ENCODE data around the gene THSD7A. TPM values are rescaled to one million over a fixed set of nuclear protein-coding genes. Genes with fewer than 3 reads are reported as not detected.

THSD7A gene
- total RNA-seq, 2 experiments from 2014 or later: not detected

DNA sequence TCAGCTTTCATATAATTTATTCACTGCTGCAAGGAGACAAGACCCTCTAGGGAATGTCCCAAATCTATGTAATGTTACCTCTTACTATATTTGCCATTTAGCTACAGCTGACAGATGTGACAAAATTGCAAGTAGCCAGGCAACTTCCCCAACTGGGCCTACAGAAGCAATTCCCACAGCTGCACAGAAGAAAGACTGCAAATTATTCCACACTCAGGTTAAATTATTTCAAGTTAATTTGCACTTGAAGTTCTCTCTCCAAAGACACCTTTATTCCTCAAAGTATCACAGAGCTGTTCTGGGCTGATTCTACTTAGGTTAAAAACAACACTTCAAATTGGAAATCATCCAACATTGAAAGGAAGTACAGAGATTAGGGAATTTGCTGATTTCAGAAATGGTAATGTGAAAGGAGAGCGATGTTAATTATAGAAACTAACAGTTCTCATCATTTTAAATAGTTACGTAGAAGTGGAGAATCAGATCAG is 133.6 kb downstream of the THSD7A start:
- Mint-ChIP-seq H3K9me3 (ENCODE audit: low read depth) (no peaks in the 10 kb centered on the region), H3K27me3 (no peaks in the 10 kb centered on the region), H3K4me3 (no peak overlapping the region), H3K27ac (no peak overlapping the region), H3K36me3 (no peaks in the 10 kb centered on the region), H3K4me1 (no peaks in the 10 kb centered on the region)
- no peak for ATAC-seq
- CTCF ChIA-PET: interaction anchor here (1.1 kb wide), 1 partner anchor 11 kb away, joined by 3 read pairs; no protein-coding TSS in a partner anchor
- no peak for DNase-seq

DNA sequence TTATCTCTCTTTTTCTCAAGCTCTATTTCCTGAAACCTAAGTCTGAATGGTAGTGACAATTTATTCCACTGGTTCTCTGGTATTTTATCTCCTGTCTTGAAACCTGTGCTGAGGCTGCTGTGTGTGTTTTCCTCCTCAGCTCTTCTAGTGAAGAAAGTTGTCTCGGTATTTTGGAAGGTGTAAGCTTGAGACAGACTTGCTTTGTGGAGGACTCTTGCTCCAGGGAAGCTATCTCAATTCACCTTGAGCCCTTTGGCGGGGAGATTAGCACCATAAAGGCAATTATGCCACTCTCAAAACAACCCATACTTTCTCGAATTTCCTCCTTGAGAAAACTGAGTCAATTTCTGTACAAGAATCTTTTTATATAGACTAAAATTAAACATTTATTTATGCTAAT is 141.6 kb downstream of the THSD7A start:
- no peak overlapping the region for H3K27ac Mint-ChIP-seq
- H3K36me3 Mint-ChIP-seq: no peaks in the 10 kb centered on the region
- ATAC-seq (no peak), DNase-seq (no peak)
- no peaks in the 10 kb centered on the region for H3K27me3 Mint-ChIP-seq
- H3K9me3 Mint-ChIP-seq (ENCODE audit: low read depth): peaks cover 2% of the 10 kb centered on the region
- H3K4me1 Mint-ChIP-seq: no peaks in the 10 kb centered on the region
- no peak overlapping the region for H3K4me3 Mint-ChIP-seq
- CTCF ChIA-PET: no interaction called here

DNA sequence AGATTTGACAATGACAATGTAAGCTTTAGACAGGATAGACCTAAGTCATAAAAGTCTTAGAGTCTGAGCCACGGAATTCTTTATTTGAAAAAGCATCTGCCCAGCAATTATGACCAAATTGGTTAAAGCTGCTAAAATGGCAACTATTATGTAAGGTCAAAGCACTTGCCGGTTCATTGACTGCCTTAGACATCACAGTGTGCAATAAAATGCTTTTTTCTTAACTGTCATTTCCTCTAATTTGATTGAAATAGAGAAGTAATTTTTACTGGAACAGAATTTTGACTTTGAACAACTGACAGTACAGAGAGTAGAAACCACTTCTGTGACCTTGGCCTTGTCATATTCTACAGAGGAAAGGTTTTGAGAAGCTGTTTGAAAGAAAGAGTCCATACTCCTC is 142.9 kb downstream of the THSD7A start:
- ATAC-seq (no peak), DNase-seq (no peak)
- H3K27me3 Mint-ChIP-seq: no peaks in the 10 kb centered on the region
- CTCF ChIA-PET: no interaction called here
- no peaks in the 10 kb centered on the region for H3K4me1 Mint-ChIP-seq
- no peak overlapping the region for H3K27ac Mint-ChIP-seq
- no peaks in the 10 kb centered on the region for H3K36me3 Mint-ChIP-seq
- H3K9me3 Mint-ChIP-seq (ENCODE audit: low read depth): peaks cover 3% of the 10 kb centered on the region
- H3K4me3 Mint-ChIP-seq: no peak overlapping the region

DNA sequence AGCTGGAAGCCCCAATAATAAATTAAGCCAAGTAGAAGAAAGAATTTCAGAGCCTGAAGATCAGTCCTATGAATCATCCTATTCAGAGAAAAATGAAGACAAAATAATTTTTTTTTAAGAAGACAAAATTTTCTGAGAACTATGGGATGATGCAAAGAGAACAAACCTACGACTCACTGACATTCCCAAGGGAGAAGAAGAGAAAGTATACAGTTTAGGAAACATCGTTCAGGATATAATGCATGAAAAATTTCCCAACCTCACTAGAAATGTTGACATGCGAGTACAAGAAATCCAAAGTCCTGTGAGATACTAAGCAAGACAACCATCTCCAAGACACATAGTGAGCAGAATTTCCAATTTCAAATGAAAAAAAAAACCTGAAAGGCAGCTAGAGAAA is 150.5 kb downstream of the THSD7A start:
- CTCF ChIA-PET: no interaction called here
- Mint-ChIP-seq H3K4me1 (no peaks in the 10 kb centered on the region), H3K36me3 (no peaks in the 10 kb centered on the region), H3K27ac (no peak overlapping the region), H3K9me3 (ENCODE audit: low read depth) (peaks cover 11% of the 10 kb centered on the region), H3K27me3 (no peaks in the 10 kb centered on the region), H3K4me3 (no peak overlapping the region)
- DNase-seq (no peak), ATAC-seq (no peak)

DNA sequence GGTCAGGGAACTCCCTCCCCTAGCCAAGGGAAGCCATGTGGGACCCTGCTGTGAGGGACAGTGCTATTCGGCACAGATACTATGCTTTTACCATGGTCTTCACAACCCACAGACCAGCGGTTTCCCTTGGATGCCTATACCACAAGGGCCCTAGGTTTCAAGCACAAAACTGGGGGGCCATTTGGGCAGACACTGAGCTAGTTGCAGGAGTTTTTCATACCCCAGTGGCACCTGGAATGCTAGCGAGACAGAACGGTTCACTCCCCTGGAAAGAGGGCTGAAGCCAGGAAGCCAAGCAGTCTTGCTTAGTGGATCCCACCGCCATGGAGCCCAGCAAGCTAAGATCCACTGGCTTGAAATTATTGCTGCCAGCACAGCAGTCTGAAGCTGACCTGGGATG is 156.8 kb downstream of the THSD7A start:
- Mint-ChIP-seq H3K9me3 (ENCODE audit: low read depth) (peaks cover 13% of the 10 kb centered on the region), H3K27ac (no peak overlapping the region), H3K4me1 (no peaks in the 10 kb centered on the region), H3K27me3 (no peaks in the 10 kb centered on the region), H3K4me3 (no peak overlapping the region), H3K36me3 (no peaks in the 10 kb centered on the region)
- no peak for DNase-seq
- ATAC-seq: no peak
- CTCF ChIA-PET: no interaction called here

DNA sequence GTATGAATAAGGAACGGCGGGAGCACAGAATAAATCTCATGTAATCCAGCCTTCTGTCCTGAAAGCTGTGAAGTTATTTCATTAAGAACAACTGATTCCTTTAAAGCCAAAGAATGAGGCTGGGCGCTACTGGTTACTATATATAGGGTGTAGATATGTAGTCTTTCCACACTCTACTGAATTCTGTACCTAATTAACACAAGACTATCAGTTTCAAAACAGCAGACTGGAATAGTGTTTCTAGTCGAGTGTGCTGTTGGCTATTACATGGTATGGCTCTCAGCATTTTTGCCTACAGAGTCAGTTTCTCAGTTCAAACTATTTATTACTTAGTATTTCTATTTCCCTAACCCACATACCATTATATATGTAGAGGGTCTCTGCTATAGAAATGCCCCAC is 163.3 kb downstream of the THSD7A start:
- H3K27ac Mint-ChIP-seq: no peak overlapping the region
- CTCF ChIA-PET: no interaction called here
- H3K9me3 Mint-ChIP-seq (ENCODE audit: low read depth): no peaks in the 10 kb centered on the region
- DNase-seq (no peak), ATAC-seq (no peak)
- no peak overlapping the region for H3K4me3 Mint-ChIP-seq
- no peaks in the 10 kb centered on the region for H3K27me3 Mint-ChIP-seq
- H3K36me3 Mint-ChIP-seq: no peaks in the 10 kb centered on the region
- no peaks in the 10 kb centered on the region for H3K4me1 Mint-ChIP-seq

DNA sequence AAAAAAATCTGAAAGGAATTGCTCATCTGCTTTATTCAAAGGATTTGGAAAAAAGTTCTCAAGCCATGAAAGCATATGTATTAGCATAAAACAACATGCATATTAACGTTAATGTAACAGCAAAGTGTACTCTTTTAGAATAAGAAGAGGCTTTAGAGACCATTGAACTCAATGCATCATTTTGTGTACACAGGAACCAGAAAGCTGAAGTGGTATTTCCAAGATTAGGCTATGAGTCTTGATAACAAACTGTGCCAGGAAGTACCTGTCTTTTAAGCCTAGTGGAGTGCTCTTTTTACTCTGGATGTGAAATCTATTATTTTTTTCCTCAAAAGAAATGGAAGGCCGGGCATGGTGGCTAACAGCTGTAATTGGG is 164.2 kb downstream of the THSD7A start:
- Mint-ChIP-seq H3K27ac (no peak overlapping the region), H3K27me3 (no peaks in the 10 kb centered on the region), H3K4me3 (no peak overlapping the region), H3K9me3 (ENCODE audit: low read depth) (no peaks in the 10 kb centered on the region), H3K4me1 (no peaks in the 10 kb centered on the region), H3K36me3 (no peaks in the 10 kb centered on the region)
- ATAC-seq (no peak), DNase-seq (no peak)
- CTCF ChIA-PET: no interaction called here

DNA sequence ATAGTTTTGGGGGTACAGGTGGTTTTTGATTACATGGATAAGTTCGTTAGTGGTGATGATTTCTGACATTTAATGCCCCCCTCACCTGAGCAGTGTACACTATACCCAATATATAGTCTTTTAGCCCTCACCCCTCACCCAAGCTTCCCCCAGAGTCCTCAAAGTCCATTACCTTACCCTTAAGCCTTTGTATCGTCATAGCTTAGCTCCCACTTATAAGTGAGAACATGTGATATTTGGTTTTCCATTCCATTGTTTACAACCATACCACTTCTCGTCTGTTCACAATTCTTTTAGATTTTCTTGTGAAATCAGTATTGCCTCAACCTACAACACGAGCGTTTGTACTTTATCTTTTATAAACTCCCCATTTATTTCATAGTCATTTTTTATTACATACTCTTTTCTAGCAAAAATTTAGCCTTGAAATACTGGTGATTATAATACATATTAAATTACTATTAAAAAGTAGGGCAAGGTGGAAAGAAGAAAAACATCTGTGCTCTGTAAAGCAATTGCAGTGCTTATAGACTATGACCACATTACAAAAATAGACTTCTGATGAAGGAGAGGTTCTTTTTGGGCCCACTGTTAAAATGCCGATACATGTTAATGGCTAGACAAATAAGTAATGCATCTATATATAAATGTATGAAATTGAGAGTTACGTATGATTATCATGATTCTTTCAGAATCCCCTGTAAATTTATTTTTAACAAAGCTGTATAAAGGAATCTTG is 164.8 kb downstream of the THSD7A start:
- CTCF ChIA-PET: no interaction called here
- Mint-ChIP-seq H3K27ac (no peak overlapping the region), H3K36me3 (no peaks in the 10 kb centered on the region), H3K9me3 (ENCODE audit: low read depth) (no peaks in the 10 kb centered on the region), H3K27me3 (no peaks in the 10 kb centered on the region), H3K4me1 (no peaks in the 10 kb centered on the region), H3K4me3 (no peak overlapping the region)
- ATAC-seq (no peak), DNase-seq (no peak)

DNA sequence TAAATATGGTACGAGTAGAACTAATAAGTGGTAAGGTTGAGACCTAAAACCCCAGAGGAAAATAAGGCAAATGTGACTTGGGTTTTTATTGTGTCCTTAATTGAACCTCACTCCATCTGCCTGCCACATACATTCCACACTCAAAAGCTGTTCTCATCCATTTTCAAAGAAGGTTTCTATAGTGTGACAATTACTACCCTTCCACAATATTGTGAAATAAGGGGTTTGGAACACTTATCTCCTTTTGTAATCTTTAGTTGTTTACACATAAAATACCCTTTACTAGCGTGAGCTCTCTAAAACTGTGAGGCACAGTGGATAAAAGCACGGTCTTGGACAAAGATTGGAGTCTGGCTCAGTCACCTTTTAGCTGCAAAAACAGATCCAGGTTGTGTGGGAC is 166.6 kb downstream of the THSD7A start:
- CTCF ChIA-PET: no interaction called here
- Mint-ChIP-seq H3K4me1 (no peaks in the 10 kb centered on the region), H3K27ac (no peak overlapping the region), H3K36me3 (no peaks in the 10 kb centered on the region), H3K27me3 (no peaks in the 10 kb centered on the region), H3K9me3 (ENCODE audit: low read depth) (no peaks in the 10 kb centered on the region), H3K4me3 (no peak overlapping the region)
- DNase-seq (no peak), ATAC-seq (no peak)

DNA sequence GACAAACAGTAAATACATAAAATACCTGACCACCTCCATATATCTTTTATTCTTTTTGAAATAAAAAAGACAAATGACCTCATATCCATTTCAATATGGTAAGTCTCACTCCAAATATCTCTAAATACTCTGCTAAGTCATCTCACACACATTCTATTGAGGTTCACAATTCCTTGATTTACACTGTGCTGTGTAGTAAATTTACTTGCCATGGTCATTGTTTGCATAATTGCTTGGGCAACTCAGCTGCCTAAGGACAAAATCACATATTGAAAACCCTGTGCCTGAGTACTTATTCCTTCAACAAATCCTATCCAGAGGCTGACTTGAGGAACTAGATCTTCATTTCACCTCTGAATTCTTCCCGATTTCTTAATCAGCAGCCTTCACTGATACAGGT is 176.4 kb downstream of the THSD7A start:
- H3K4me1 Mint-ChIP-seq: no peaks in the 10 kb centered on the region

DNA sequence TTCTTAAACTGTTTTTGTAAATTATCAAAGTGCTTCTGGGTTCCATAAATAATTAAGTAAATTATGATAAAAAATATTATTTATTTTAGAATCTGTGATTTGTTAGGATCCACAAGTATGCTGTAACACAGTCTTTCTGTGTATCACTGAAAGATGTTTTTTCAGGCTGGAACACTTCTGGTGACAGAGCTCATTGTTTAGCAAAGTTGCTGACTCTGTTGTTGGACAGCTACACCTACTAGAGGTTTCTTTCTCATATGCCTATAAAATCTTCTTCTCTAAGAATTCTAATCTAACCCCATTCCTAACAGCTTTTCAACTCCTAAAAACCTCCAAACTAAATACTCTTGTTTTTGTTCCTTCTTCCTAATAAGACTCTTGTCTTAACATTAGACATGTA is 176.8 kb downstream of the THSD7A start:
- H3K4me1 Mint-ChIP-seq: no peaks in the 10 kb centered on the region

More for the DNA sequence above, 176.4 kb downstream of the THSD7A start:
- Mint-ChIP-seq H3K27me3 (no peaks in the 10 kb centered on the region), H3K36me3 (no peaks in the 10 kb centered on the region), H3K9me3 (ENCODE audit: low read depth) (no peaks in the 10 kb centered on the region), H3K4me3 (no peak overlapping the region), H3K27ac (no peak overlapping the region)
- CTCF ChIA-PET: no interaction called here
- ATAC-seq (no peak), DNase-seq (no peak)

DNA sequence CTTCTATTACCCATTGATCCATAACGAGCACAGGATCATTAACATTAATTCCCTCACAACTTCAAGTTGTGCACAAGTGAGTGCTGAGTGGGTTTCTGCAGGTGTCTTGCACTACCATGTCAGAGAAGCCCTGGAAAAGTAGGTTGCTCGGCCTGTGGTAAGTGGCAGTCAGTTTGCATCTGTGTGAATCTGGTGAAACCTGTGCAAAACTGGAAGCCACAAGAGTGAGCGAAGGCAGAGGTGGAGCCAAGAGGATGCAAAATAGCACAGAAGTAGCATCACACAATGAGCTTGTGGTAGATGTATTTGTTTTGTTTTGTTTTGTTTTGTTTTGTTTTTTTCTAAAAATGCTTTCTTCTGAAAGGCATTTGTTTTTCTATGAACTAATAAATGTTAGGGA is 181.5 kb downstream of the THSD7A start:
- Mint-ChIP-seq H3K4me1 (no peaks in the 10 kb centered on the region), H3K27ac (no peak overlapping the region), H3K4me3 (no peak overlapping the region), H3K9me3 (ENCODE audit: low read depth) (peaks cover 2% of the 10 kb centered on the region), H3K36me3 (no peaks in the 10 kb centered on the region), H3K27me3 (no peaks in the 10 kb centered on the region)
- no peak for ATAC-seq
- no peak for DNase-seq
- CTCF ChIA-PET: no interaction called here

More for the DNA sequence above, 176.8 kb downstream of the THSD7A start:
- no peak overlapping the region for H3K27ac Mint-ChIP-seq
- H3K4me3 Mint-ChIP-seq: no peak overlapping the region
- H3K36me3 Mint-ChIP-seq: no peaks in the 10 kb centered on the region
- CTCF ChIA-PET: no interaction called here
- no peaks in the 10 kb centered on the region for H3K27me3 Mint-ChIP-seq
- no peak for DNase-seq
- no peak for ATAC-seq
- peaks cover 1% of the 10 kb centered on the region for H3K9me3 Mint-ChIP-seq (ENCODE audit: low read depth)

DNA sequence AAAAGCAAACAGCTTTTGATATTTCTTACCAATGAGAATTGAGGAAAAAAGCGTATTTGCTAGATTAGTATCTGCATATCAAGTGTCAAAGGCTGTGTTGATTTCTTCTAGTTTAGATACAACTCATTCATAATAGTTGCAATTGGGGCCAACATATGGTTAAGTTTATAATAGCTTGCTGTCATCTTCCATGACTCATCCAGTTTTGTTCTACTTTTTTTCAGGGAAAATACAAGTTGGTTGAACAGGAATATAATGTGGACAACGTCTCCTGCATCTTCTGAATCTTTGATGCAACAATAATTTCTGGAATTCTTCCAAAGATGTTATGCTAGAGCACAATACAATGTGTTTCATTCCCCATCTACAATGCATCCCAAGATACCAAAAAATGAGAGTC is 182.0 kb downstream of the THSD7A start:
- DNase-seq (no peak), ATAC-seq (no peak)
- peaks cover 2% of the 10 kb centered on the region for H3K9me3 Mint-ChIP-seq (ENCODE audit: low read depth)
- no peak overlapping the region for H3K27ac Mint-ChIP-seq
- no peaks in the 10 kb centered on the region for H3K36me3 Mint-ChIP-seq
- no peaks in the 10 kb centered on the region for H3K27me3 Mint-ChIP-seq
- H3K4me3 Mint-ChIP-seq: no peak overlapping the region
- no peaks in the 10 kb centered on the region for H3K4me1 Mint-ChIP-seq
- CTCF ChIA-PET: no interaction called here

DNA sequence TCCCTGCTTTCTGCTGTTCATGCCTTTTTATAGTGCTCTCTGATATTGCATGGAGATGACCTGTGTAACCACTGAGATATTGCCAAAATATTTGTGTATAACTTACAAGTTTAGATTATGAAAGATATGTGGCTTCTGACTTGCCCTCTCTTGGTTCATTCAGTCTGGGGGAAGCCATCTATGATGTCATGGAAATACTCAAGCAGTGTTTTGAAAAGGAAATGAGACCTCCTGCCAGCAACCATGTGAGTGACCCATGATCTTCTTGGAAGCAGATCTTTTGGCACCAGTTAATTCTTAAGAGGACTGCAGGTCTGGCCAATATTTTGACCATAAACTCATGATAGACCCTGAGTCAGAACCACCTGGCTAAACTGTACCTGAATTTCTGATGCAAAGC is 183.0 kb downstream of the THSD7A start:
- Mint-ChIP-seq H3K4me3 (no peak overlapping the region), H3K4me1 (no peaks in the 10 kb centered on the region), H3K27ac (no peak overlapping the region), H3K36me3 (no peaks in the 10 kb centered on the region), H3K9me3 (ENCODE audit: low read depth) (peaks cover 2% of the 10 kb centered on the region), H3K27me3 (no peaks in the 10 kb centered on the region)
- CTCF ChIA-PET: no interaction called here
- DNase-seq: no peak
- no peak for ATAC-seq

DNA sequence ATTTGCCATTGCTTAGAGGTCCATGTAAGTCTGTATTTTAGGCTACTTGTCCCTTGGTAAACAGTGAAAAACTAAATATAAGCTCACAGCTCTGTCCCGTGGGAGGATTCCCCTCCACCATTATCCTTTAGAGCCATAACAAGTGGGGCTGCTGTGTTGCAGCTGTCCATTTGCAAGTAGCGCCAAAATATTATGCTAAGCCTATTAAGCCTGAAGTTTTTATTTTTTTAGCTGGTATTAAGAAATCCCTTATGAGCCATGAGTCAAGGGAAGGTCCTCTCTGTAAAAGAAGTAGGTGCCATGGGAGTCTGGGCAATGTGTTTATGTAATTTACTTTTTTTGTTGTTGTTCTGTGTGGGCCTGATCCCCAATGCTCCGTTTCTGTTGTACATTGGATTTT is 183.9 kb downstream of the THSD7A start:
- ATAC-seq: no peak

More for the DNA sequence above, 183.9 kb downstream of the THSD7A start:
- CTCF ChIA-PET: no interaction called here
- DNase-seq: no peak
- Mint-ChIP-seq H3K9me3 (ENCODE audit: low read depth) (peaks cover 2% of the 10 kb centered on the region), H3K27ac (no peak overlapping the region), H3K36me3 (no peaks in the 10 kb centered on the region), H3K27me3 (no peaks in the 10 kb centered on the region), H3K4me1 (no peaks in the 10 kb centered on the region), H3K4me3 (no peak overlapping the region)

Data from activated CD8-positive, alpha-beta memory T cell treated with anti-CD3 and anti-CD28 coated beads, Interleukin-2, amount 10 ng/mL, durations not matched to agents 7 days and 5 days (primary cell).